HCEC 1CT (cell line): ENCODE data around the gene MYH10.

Experiments used
- DNase-seq: peaks from one replicate; pipeline ENCODE4 v3.0.0-alpha.2; 2017

MYH10 gene

GRCh38 chr17:8489841-8490240 is 140.7 kb downstream of the MYH10 start:
- no peak for DNase-seq

- peak; percentile 94 for DNase-seq
These were observed 141.6 kb downstream of the MYH10 start for GRCh38 chr17:8488901-8489300.

GRCh38 chr17:8488491-8488890 is 142.0 kb downstream of the MYH10 start:
- no peak for DNase-seq

GRCh38 chr17:8487743-8488142 is 142.8 kb downstream of the MYH10 start:
- no peak for DNase-seq

- DNase-seq, result no peak
These were observed 143.3 kb downstream of the MYH10 start for GRCh38 chr17:8487130-8487645.

- no peak for DNase-seq
These were observed 145.0 kb downstream of the MYH10 start for GRCh38 chr17:8485491-8485890.

GRCh38 chr17:8484465-8484864 is 146.1 kb downstream of the MYH10 start:
- no peak for DNase-seq

- DNase-seq, result no peak
These were observed 148.0 kb downstream of the MYH10 start for GRCh38 chr17:8482546-8482945.

GRCh38 chr17:8481703-8482102 is 148.8 kb downstream of the MYH10 start:
- no peak for DNase-seq

GRCh38 chr17:8481089-8481488 is 149.4 kb downstream of the MYH10 start:
- no peak for DNase-seq

GRCh38 chr17:8480011-8480976 is 150.2 kb downstream of the MYH10 start:
- no peak for DNase-seq

GRCh38 chr17:8479431-8479947 is 151.0 kb downstream of the MYH10 start:
- peak; percentile 11 for DNase-seq

- no peak for DNase-seq
These were observed 152.6 kb downstream of the MYH10 start for GRCh38 chr17:8477715-8478441.

GRCh38 chr17:8477171-8477570 is 153.4 kb downstream of the MYH10 start:
- no peak for DNase-seq

- no peak for DNase-seq
These were observed 153.8 kb downstream of the MYH10 start for GRCh38 chr17:8476741-8477140.

GRCh38 chr17:8475781-8476180 is 154.7 kb downstream of the MYH10 start:
- no peak for DNase-seq

GRCh38 chr17:8475227-8475626 is 155.3 kb downstream of the MYH10 start:
- DNase-seq, result no peak

GRCh38 chr17:8474826-8475225 is 155.7 kb downstream of the MYH10 start:
- no peak for DNase-seq

- no peak for DNase-seq
These were observed 156.9 kb downstream of the MYH10 start for GRCh38 chr17:8473451-8474192.

GRCh38 chr17:8472663-8473062 is 157.9 kb downstream of the MYH10 start:
- DNase-seq, result no peak

- no peak for DNase-seq
These were observed 160.0 kb downstream of the MYH10 start for GRCh38 chr17:8470447-8471047.

GRCh38 chr17:8469964-8470363 is 160.6 kb downstream of the MYH10 start:
- DNase-seq, result no peak
